ENCODE measurements around the gene SLC36A3. TPM values are rescaled to one million over a fixed set of nuclear protein-coding genes. Genes with fewer than 3 reads are reported as not detected.

Gene SLC36A3
- total and polyA plus RNA-seq, 2 of the 8 experiments (the other 6 are each of a cell fraction or from before 2014, with no cell fraction given), result not detected

GRCh38 chr5:151318850-151319732 is 15.5 kb upstream of the SLC36A3 start (continued):
- no peak for TF ChIP-seq MAX (IDR thresholded peaks at IDR 0.05)

Measured in H1 (cell line).